MM.1S (cell line): Measurements from ENCODE around the gene PPP6R2.

Experiments
- DNase-seq: peaks from one replicate; pipeline ENCODE4 v3.0.0-alpha.2; 2015
- H2AFZ ChIP-seq: fragments of 300-600 bp; sonication (generic); 2 replicates; pipeline ENCODE4 v1.6.0; 2016; ENCODE audit warnings: antibody characterized with exemption, low read length
- H3F3A ChIP-seq: fragments of 300-600 bp; sonication (generic); 2 replicates; pipeline ENCODE4 v1.6.1; 2016; ENCODE audit warnings: mild to moderate bottlenecking, antibody characterized with exemption, low read length, moderate library complexity, mixed read lengths; ENCODE audit not compliant: insufficient read depth
- H3K27ac ChIP-seq: fragments of 300-600 bp; sonication (generic); 2 replicates; pipeline ENCODE4 v1.5.1; 2016; ENCODE audit warnings: mild to moderate bottlenecking, low read length
- H3K27me3 ChIP-seq: fragments of 300-600 bp; sonication (generic); replicated peaks from 2 replicates; pipeline ENCODE4 v1.6.0; 2016; ENCODE audit warnings: low read length; ENCODE audit not compliant: insufficient read depth
- H3K36me3 ChIP-seq: fragments of 300-600 bp; sonication (generic); replicated peaks from 2 replicates; pipeline ENCODE4 v1.6.1; 2016; ENCODE audit warnings: mild to moderate bottlenecking, low read length, mixed read lengths; ENCODE audit not compliant: insufficient read depth
- H3K4me1 ChIP-seq: fragments of 300-600 bp; sonication (generic); 2 replicates; pipeline ENCODE4 v1.6.1; 2016; ENCODE audit warnings: low read length, mixed read lengths
- H3K4me2 ChIP-seq: fragments of 300-600 bp; sonication (generic); 2 replicates; pipeline ENCODE4 v1.6.0; 2016; ENCODE audit warnings: low read depth, low read length
- H3K4me3 ChIP-seq: fragments of 300-600 bp; sonication (generic); 2 replicates; pipeline ENCODE4 v1.5.1; 2016; ENCODE audit warnings: low read length, mixed read lengths
- H3K79me2 ChIP-seq: fragments of 300-600 bp; sonication (generic); 2 replicates; pipeline ENCODE4 v1.6.1; 2016; ENCODE audit warnings: mixed run types, low read length, mixed read lengths
- H3K9ac ChIP-seq: fragments of 300-600 bp; sonication (generic); 2 replicates; pipeline ENCODE4 v1.6.1; 2016; ENCODE audit warnings: low read length, mixed read lengths
- H3K9me2 ChIP-seq: fragments of 300-600 bp; sonication (generic); replicated peaks from 2 replicates; pipeline ENCODE4 v1.6.1; 2016; ENCODE audit warnings: mild to moderate bottlenecking, low read length, mixed read lengths; ENCODE audit not compliant: insufficient read depth
- H3K9me3 ChIP-seq: fragments of 300-600 bp; sonication (generic); replicated peaks from 2 replicates; pipeline ENCODE4 v1.6.1; 2016; ENCODE audit warnings: mild to moderate bottlenecking, low read length, mixed read lengths; ENCODE audit not compliant: insufficient read depth
- H4K20me1 ChIP-seq: fragments of 300-600 bp; sonication (generic); 2 replicates; pipeline ENCODE4 v1.6.1; 2016; ENCODE audit warnings: mild to moderate bottlenecking, low read length, moderate library complexity, mixed read lengths; ENCODE audit not compliant: insufficient read depth
- CTCF ChIP-seq: fragments of 300-600 bp; sonication (generic); IDR thresholded peaks from 2 replicates; pipeline ENCODE4 v1.5.1; 2016; ENCODE audit warnings: antibody characterized with exemption, low read length, mixed read lengths
- EZH2 ChIP-seq: fragments of 300-600 bp; sonication (generic); optimal IDR thresholded peaks from 2 replicates; pipeline ENCODE3; 2017; ENCODE audit warnings: low read depth, mild to moderate bottlenecking, antibody characterized with exemption, low read length, mixed read lengths
- EZH2phosphoT487 ChIP-seq: fragments of 300-600 bp; sonication (generic); IDR thresholded peaks from 2 replicates; pipeline ENCODE4 v1.6.1; 2018; ENCODE audit warnings: antibody characterized with exemption, low read length

PPP6R2 gene

GRCh38 chr22:50300620-50301257 is 42.4 kb upstream of the PPP6R2 start:
- Histone ChIP-seq H3K27me3 (no peaks in the 10 kb centered on the region), H3F3A (no peaks in the 10 kb centered on the region), H3K9me2 (no peaks in the 10 kb centered on the region), H3K4me1 (0 out of 2 replicates have a peak, but pooled peaks cover under 1% of the 10 kb centered on the region), H3K79me2 (peaks cover 29% of the 10 kb centered on the region), H3K9me3 (no peaks in the 10 kb centered on the region), H3K36me3 (no peaks in the 10 kb centered on the region), H2AFZ (no peak overlapping the region), H3K4me2 (no peak overlapping the region), H3K27ac (no peak overlapping the region), H3K4me3 (no peak overlapping the region), H3K9ac (no peak overlapping the region), H4K20me1 (no peaks in the 10 kb centered on the region)
- no peak for DNase-seq
- TF ChIP-seq EZH2 (no peak), CTCF (no peak)

- H3K4me1 ChIP-seq: peaks cover 6% of the 10 kb centered on the region; the same call in 1 of the 2 replicates
- no peaks in the 10 kb centered on the region for H3K36me3 ChIP-seq
- no peak overlapping the region for H3K4me3 ChIP-seq
Observed at GRCh38 chr22:50301581-50301991, 41.5 kb upstream of the PPP6R2 start.

GRCh38 chr22:50302041-50302541 is 41.0 kb upstream of the PPP6R2 start:
- H3K4me1 ChIP-seq: peaks cover 6% of the 10 kb centered on the region; the same call in 1 of the 2 replicates
- H3F3A ChIP-seq: no peaks in the 10 kb centered on the region
- H3K9ac ChIP-seq: no peak overlapping the region
- H4K20me1 ChIP-seq: no peaks in the 10 kb centered on the region
- peaks cover 40% of the 10 kb centered on the region for H3K79me2 ChIP-seq
- no peaks in the 10 kb centered on the region for H3K9me2 ChIP-seq
- H3K4me2 ChIP-seq: no peak overlapping the region
- no peaks in the 10 kb centered on the region for H3K27me3 ChIP-seq
- no peak overlapping the region for H2AFZ ChIP-seq
- DNase-seq: no peak
- no peaks in the 10 kb centered on the region for H3K9me3 ChIP-seq
- no peaks in the 10 kb centered on the region for H3K36me3 ChIP-seq
- no peak overlapping the region for H3K4me3 ChIP-seq
- no peak overlapping the region for H3K27ac ChIP-seq
- TF ChIP-seq CTCF (no peak), EZH2phosphoT487 (no peak), EZH2 (no peak)

More at GRCh38 chr22:50301581-50301991, 41.5 kb upstream of the PPP6R2 start:
- no peaks in the 10 kb centered on the region for H3K9me3 ChIP-seq
- no peaks in the 10 kb centered on the region for H3K9me2 ChIP-seq
- TF ChIP-seq EZH2phosphoT487 (no peak), CTCF (no peak), EZH2 (no peak)
- no peaks in the 10 kb centered on the region for H3F3A ChIP-seq
- no peak for DNase-seq
- H2AFZ ChIP-seq: no peak overlapping the region
- H3K4me2 ChIP-seq: no peak overlapping the region
- H3K9ac ChIP-seq: no peak overlapping the region
- H3K27me3 ChIP-seq: no peaks in the 10 kb centered on the region
- H4K20me1 ChIP-seq: no peaks in the 10 kb centered on the region
- no peak overlapping the region for H3K27ac ChIP-seq
- peaks cover 38% of the 10 kb centered on the region for H3K79me2 ChIP-seq
